SHP77 treated with DMSO at 0.1 percent for 48 hours (cell line): ENCODE data around the gene XIAP.
A peak's percentile ranks its signal among the peaks of the same experiment; 100 is the strongest.

ENCODE experiments used
- DNase-seq: peaks from one replicate; lab custom pipeline; 2025; lab: John Stamatoyannopoulos, UW

Gene XIAP

GRCh38 chrX:123960956-123961267, 101.1 kb downstream of the XIAP start:
- DNase-seq = no peak

DNA sequence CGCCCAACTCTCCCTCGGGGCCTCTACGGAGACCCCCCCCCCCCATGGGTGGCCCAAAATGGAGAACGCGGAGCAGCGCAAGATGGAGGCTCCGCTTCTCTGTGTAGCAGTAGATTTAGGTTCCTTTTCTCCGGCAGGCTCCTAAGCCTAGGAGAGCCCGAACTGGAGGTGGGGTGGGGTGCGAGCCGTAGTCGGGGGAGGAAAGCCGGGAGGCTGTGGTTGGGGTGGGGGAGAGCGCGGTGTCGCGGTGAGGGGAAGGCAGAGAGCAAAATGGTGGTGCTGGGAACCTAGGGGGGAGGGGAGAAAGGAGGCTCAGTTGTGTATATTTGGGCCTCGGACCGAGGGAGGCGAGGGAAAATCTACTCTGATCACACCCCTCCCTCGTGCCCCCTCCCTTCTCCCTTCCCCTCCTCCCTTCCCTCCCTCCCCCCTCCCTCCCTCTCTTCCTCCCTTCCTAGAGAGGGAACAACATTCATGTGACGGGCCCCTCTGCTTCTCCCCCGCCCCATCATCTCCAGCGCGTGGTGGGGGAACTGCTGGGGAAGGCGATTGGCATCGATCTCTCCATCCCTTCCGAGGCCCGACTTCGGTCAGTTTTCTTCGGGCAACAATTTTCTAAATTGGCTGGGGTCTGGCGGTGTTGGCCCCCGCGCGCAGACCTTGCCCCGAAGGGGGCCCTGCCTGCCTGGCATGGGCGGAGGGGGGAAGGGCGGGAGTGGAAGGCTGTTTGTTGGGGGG, 101.6 kb downstream of the XIAP start, which contains the start of gene STAG2:
Gene STAG2, plus strand, starts transcription at position 439 of the 738 bp plus-strand sequence. CDS start 60,922 bp downstream, outside the sequence.
- DNase-seq = peak; percentile 23

- no peak for DNase-seq
Measured at GRCh38 chrX:123962006-123962467, 102.2 kb downstream of the XIAP start.

GRCh38 chrX:123962794-123963373, 103.0 kb downstream of the XIAP start:
- DNase-seq = peak; percentile 64
